ENCODE data around the gene KCNIP2. TPM values are rescaled to one million over a fixed set of nuclear protein-coding genes. Genes with fewer than 3 reads are reported as not detected.

Gene KCNIP2
- total RNA-seq, 1 experiment from 2014 or later = 3.0 TPM

- no peaks in the 10 kb centered on the region for H4K20me1 ChIP-seq (ENCODE audit: control insufficient read depth, insufficient read depth, insufficient read length)
Measured at GRCh38 chr10:101803511-101803910, 40.1 kb downstream of the KCNIP2 start.

More at GRCh38 chr10:101803511-101803910, 40.1 kb downstream of the KCNIP2 start:
- Mint-ChIP-seq H3K27me3 (ENCODE audit: low read depth) (no peaks in the 10 kb centered on the region), H3K9me3 (no peaks in the 10 kb centered on the region), H3K4me3 (no peak overlapping the region), H3K4me1 (no peaks in the 10 kb centered on the region), H3K27ac (no peak overlapping the region), H3K36me3 (ENCODE audit: insufficient read depth in 1 of 3, low read depth in 3 of 3) (peaks cover 56 to 90% (median 88%) of the 10 kb centered on the region in 3 experiments; a peak in 6 of 7 replicates)
- no peak overlapping the region for H2BK12ac ChIP-seq (ENCODE audit: insufficient read length, low read depth, low read length)
- no peaks in the 10 kb centered on the region for H3K27me3 ChIP-seq (ENCODE audit: insufficient read depth, low read length)
- H4K8ac ChIP-seq (replicated peaks; ENCODE audit: insufficient read length, low read depth, low read length) = no peak overlapping the region
- no peak overlapping the region for H2BK15ac ChIP-seq (ENCODE audit: low read depth, low read length)
- no peak overlapping the region for H2BK5ac ChIP-seq (ENCODE audit: insufficient read length, low read length)
- no peak overlapping the region for H3K9ac ChIP-seq (ENCODE audit: extremely low read depth, insufficient read length, low read length)
- H3K4ac ChIP-seq (ENCODE audit: low read depth, low read length) = no peak overlapping the region
- no peak overlapping the region for H4K91ac ChIP-seq (ENCODE audit: insufficient read length, low read depth, low read length)
- H3K56ac ChIP-seq (ENCODE audit: insufficient read length, low read depth, low read length) = no peak overlapping the region
- H2BK20ac ChIP-seq (ENCODE audit: low read depth, low read length, poor library complexity, severe bottlenecking) = no peak overlapping the region
- H3K14ac ChIP-seq (ENCODE audit: insufficient read depth, low read length) = no peak overlapping the region
- H3K23me2 ChIP-seq (ENCODE audit: insufficient read length, low read depth, low read length, poor library complexity, severe bottlenecking) = no peaks in the 10 kb centered on the region
- no peak overlapping the region for H3T11ph ChIP-seq (ENCODE audit: low read length)
- no peak overlapping the region for H3K23ac ChIP-seq (ENCODE audit: insufficient read length, low read depth, low read length)
- H2AK5ac ChIP-seq (ENCODE audit: insufficient read length, low read length) = no peak overlapping the region
- no peak overlapping the region for H3K18ac ChIP-seq (ENCODE audit: insufficient read length, low read depth, low read length)
- no peaks in the 10 kb centered on the region for H3K79me2 ChIP-seq (ENCODE audit: insufficient read depth, low read length)
- no peak overlapping the region for H2AFZ ChIP-seq (ENCODE audit: low read length)
- H3K4me2 ChIP-seq (ENCODE audit: insufficient read depth, insufficient read length, low read length) = no peak overlapping the region
- TF ChIP-seq, protein P1, sequence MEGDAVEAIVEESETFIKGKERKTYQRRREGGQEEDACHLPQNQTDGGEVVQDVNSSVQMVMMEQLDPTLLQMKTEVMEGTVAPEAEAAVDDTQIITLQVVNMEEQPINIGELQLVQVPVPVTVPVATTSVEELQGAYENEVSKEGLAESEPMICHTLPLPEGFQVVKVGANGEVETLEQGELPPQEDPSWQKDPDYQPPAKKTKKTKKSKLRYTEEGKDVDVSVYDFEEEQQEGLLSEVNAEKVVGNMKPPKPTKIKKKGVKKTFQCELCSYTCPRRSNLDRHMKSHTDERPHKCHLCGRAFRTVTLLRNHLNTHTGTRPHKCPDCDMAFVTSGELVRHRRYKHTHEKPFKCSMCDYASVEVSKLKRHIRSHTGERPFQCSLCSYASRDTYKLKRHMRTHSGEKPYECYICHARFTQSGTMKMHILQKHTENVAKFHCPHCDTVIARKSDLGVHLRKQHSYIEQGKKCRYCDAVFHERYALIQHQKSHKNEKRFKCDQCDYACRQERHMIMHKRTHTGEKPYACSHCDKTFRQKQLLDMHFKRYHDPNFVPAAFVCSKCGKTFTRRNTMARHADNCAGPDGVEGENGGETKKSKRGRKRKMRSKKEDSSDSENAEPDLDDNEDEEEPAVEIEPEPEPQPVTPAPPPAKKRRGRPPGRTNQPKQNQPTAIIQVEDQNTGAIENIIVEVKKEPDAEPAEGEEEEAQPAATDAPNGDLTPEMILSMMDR (conservative IDR thresholded peaks at IDR 0.05) = no peak
- H4K5ac ChIP-seq (ENCODE audit: insufficient read length, low read depth, low read length) = no peak overlapping the region
- peaks cover 3% of the 10 kb centered on the region for H3K79me1 ChIP-seq (ENCODE audit: insufficient read depth, low read depth, low read length, poor library complexity, severe bottlenecking)
- H3K4me1 ChIP-seq (ENCODE audit: insufficient read depth, low read length) = no peaks in the 10 kb centered on the region
- no peak overlapping the region for H2BK120ac ChIP-seq (ENCODE audit: low read depth, low read length, poor library complexity, severe bottlenecking)
- DNase-seq = no peak
- H3K9me3 ChIP-seq (ENCODE audit: control insufficient read depth, low read depth, low read length) = no peaks in the 10 kb centered on the region
- H3K27ac ChIP-seq (ENCODE audit: insufficient read length, low read depth, low read length) = no peak overlapping the region
- no CpG with 5 or more reads among the region's 4 CpGs for WGBS (ENCODE audit: extremely low coverage, insufficient read length, low lambda C conversion rate)

Data from H9 (cell line).